T-helper 1 cell (primary cell): ENCODE data around the gene LRRC23.
"Not testable (repeated sequence)": the region's sequence is repeated elsewhere in the genome, so short reads cannot be mapped to it uniquely, and the experiment has no call there.

Source experiments
- DNase-seq, 5 donors: peaks; one replicate each; pipeline ENCODE4 v3.0.0-alpha.2; 2012 to 2020

LRRC23 gene

DNA sequence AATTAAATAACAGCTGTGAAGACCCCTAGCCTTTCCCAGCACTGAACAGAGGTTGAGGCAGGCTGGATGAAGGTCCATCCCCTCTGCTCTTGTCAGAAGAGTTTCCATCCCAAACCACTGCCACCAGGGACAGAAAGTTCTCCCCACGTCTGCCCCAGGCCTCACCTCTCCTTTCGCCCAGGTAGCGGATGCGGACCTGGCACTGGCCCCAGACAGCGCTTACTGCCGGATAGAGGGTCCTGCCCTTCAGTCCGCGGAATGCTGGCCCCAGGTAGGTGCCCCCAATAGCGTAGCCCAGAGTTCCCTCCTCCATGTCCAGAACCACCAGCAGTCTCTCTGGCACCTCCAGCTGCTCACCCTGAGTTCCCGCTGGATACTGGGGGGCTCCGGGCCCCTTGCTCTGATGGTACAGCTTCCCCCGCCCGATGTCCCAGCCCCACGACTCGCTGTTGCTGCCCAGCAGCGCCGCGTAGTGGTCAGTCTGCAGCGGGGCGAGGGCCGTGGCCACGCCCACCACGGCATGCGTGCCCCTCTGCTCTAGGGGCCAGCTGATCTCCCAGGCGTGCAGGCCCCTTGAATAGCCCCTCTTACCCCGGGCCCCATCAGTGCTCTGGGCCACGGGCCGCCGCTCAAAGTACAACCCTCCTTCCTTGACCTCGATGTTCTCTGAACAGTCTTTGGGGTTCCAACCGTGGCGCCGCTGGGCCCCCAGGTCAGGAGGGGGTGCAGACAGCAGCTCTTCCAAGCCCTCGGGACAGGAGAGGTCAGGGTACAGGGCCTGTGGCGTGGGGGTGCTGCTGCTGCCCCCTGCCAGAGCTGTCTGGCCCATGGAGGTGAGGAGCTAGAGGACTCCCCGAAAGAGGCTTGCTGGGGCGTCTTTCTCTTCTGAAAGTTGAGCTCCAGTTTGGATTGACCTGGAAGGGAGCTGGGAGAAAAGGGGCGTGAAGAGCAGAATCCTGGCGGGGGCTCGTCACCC, 32.3 kb upstream of the LRRC23 start:
- DNase-seq = peak; percentile 66 to 83 (median 77)

- DNase-seq = peak; percentile 97 to 99 (median 98)
Measured at GRCh38 chr12:6873094-6874014, 31.3 kb upstream of the LRRC23 start, which contains the start of gene SPSB2. SPSB2 (minus strand) TSS chr12:6873303; CDS start chr12:6872901, 402 bp downstream.

DNA sequence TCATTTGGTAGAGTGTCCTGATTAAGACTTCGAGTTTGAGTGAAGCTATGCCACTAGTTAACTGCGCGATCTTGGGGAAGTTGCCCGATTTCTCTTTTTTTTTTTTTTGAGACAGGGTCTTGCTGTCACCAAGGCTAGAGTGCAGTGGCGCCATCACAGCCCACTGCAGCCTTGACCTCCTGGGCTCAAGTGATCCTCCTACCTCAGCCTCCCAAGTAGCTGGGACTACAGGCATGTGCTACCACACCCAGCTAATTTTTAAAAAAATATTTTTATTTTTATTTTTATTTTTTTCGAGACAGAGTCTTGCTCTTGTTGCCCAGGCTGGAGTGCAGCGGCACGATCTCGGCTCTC, 30.6 kb upstream of the LRRC23 start:
- not testable (repeated sequence) for DNase-seq

DNA sequence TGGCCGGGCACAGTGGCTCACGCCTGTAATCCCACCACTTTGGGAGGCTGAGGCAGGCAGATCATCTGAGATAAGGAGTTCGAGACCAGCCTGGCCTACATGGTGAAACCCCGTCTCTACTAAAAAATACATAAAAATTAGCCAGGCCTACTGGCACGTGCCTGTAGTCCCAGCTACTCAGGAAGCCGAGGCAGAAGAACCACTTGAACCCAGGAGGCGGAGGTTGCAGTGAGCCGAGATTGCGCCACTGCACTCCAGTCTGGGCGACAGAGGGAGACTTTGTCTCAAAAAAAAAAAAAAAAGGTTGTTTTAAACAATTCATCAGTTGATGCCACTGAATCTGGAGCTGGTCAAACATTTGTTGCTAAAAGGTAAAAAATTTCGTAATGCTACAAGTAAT, 24.8 kb upstream of the LRRC23 start:
- not testable (repeated sequence) for DNase-seq

- DNase-seq = no peak
Measured at GRCh38 chr12:6883252-6883651, 21.4 kb upstream of the LRRC23 start.

GRCh38 chr12:6883683-6884082, 20.9 kb upstream of the LRRC23 start:
- no peak for DNase-seq

DNA sequence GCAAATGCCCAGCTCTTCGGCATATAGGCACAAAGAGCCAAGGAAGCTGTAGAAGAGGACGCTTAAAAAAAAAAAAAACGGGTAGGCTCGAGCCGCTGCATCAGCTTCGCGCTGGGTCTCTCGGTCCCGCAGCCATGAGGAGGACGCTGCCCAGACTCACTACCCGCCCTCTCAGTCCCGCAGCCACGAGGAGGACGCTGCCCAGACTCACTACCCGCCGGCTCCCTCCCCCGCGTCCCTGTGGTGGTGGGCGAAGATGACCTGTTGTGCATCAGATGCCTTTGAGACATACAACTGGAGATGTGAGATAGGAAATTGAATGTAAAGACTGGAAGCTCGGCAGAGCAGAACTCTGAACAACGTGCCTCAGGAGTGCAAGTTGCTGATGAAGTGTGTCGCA, 20.1 kb upstream of the LRRC23 start:
- no peak for DNase-seq

DNA sequence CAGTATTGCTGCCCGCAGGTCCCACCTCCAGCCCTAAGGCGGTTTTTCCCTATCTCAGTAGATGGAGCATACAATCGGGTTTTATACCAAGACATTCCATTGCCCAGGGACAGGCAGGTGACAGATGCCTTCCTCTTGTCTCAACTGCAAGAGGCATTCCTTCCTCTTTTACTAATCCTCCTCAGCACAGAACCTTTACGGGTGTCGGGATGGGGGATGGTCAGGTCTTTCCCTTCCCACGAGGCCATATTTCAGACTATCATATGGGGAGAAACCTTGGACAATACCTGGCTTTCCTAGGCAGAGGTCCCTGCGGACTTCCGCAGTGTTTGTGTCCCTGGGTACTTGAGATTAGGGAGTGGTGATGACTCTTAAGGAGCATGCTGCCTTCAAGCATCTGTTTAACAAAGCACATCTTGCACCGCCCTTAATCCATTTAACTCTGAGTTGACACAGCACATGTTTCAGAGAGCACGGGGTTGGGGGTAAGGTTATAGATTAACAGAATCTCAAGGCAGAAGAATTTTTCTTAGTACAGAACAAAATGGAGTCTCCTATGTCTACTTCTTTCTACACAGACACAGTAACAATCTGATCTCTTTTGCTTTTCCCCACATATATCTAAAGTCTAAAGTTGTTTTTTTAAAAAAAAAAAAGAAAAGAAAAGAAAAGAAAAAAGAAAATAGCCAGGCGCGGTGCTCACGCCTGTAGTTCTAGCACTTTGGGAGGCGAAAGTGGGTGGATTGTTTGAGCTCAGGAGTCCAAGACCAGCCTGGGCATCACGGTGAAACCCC, 18.2 kb upstream of the LRRC23 start:
- not testable (repeated sequence) for DNase-seq

DNA sequence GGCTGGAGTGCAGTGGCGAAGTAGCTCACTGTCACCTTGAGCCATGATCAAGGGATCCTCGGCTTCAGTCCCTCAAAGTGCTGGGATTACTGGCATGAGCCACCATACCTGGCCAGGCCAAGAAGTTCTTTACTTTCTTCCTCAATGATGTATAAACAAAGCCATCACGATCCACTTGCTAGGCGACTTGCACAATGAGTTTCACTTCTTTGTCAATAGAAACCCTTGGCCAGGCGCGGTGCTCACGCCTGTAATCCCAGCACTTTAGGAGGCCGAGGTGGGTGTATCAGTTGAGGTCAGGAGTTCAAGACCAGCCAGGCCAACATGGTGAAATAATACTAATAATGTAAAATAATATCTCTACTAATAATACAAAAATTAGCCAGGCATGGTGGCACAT, 17.2 kb upstream of the LRRC23 start:
- DNase-seq = no peak

DNA sequence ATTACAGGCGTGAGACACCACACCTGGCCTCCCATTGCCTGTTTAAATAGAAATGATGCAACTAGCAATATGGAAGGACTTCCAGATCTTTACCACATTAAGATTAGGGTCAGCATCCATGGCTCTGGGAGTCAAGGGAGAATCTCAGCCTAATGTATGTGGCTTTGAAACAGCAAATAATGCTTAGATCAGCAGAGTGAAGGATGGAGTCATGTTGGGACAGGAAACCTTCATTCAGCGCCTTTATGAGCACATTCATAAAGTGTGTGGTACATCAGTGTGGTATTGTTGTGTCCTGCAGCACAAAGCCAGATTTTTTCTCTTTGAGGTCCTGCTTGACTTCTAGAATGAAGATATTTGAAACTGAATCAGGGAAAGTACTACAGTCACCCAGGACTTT, 16.3 kb upstream of the LRRC23 start:
- no peak for DNase-seq

DNA sequence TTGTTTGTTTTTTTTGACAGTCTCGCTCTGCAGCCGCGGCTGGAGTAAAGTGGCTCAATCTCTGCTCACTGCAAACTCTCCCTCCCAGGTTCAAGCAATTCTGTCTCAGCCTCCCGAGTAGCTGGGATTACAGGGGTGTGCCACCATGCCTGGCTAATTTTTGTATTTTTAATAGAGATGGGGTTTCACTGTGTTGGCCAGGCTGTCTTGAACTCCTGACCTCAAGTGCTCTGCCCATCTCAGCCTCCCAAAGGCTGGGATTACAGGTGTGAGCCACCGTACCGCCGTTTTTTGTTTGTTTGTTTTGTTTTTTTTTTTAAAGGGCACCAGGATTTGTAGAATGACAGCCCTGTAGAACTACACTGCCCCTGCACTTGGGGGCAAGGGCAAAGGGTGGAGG, 15.8 kb upstream of the LRRC23 start:
- not testable (repeated sequence) for DNase-seq

GRCh38 chr12:6889775-6890573, 14.6 kb upstream of the LRRC23 start:
- DNase-seq = not testable (repeated sequence)

DNA sequence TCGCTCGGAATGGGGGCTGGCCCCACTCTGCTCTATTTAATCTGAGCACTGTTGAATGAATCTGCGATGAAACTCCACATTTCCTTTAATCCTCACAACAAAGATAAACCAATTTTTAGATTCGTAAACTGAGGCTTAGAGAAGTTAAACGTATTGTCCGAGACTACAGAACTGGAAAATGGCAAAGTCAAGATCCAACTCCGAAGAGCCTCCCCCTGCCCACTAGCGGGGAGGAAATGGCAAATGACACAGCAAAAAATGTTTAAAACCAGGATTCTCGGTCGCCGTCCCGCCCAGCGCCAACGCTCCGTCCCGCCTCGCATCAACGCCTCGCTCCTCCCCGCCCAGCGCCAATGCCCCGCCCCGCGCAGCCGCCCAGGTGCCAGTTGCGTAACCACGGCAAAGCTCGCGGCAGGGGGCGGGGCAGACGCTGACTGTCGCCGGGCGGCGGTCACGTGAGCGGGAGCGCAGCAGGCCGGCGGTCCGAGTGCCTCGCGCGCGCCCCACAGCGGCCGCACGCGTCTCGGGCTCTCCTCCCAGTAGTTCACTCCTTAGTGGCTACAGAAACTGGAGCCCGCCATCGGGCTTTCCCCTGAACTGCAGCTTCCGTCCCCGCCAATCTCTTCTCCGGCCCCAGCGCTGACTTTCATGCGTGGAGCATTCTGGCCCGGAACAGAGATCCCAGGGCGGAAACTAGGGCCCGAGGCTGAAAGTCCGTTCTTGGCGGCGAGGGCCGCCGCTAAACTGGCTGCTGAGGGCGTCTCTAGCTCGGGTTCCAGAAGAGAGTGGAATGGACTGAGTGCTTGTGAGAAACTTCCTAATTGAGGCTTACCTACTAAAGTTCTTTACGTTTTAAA, 13.6 kb upstream of the LRRC23 start:
- peak; percentile 98 to 100 (median 99) for DNase-seq

- DNase-seq = no peak
Measured at GRCh38 chr12:6891646-6892001, 13.0 kb upstream of the LRRC23 start.

GRCh38 chr12:6892683-6893082, 11.9 kb upstream of the LRRC23 start:
- not testable (repeated sequence) for DNase-seq

- no peak for DNase-seq
Measured at GRCh38 chr12:6894321-6894720, 10.3 kb upstream of the LRRC23 start.

DNA sequence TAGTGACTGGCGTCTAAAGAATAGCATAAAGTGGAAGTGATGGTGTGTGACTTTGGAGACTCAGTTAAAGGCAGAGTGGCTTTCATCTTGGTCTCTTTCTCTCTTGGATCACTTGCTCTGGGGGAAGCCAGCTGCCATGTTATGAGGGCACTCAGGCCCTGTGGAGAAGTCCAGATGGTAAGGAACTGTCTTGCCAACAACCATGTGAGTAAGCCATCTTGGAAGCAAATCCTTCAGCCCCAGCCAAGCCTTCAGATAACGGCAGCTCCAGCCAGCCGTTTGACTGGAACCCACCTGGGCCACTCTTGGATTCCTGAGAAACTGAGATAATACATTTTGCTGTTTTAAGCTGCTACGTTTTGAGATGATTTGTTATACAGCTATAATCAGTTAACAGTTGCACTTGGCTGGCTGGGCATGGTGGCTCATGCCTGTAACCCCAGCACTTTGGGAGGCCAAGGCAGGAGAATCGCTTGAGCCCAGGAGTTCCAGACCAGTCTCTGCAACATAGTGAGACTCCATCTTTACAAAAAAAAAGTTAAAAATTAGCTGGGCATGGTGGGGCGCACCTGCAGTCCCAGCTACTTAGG, 7.7 kb upstream of the LRRC23 start:
- no peak for DNase-seq

DNA sequence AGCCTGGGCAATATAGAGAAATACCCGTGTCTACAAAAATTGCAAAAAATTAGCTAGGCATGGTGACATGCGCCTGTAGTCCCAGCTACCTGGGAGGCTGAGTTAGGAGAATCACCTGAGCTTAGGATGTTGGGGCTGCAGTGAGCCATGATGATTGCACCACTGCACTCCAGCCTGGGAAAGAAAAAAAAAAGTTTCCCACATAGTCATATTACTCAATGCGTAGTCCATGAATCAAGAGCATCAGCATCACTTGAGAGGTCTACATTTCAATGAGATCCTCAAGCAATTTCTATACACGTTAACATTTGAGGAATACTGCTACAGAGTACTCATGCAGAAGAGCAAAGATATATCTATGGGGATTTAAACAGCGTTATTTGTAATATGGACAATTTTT, 5.2 kb upstream of the LRRC23 start:
- DNase-seq = no peak

GRCh38 chr12:6899837-6900519, 4.6 kb upstream of the LRRC23 start:
- DNase-seq = no peak

- no peak for DNase-seq
Measured at GRCh38 chr12:6902448-6902847, 2.2 kb upstream of the LRRC23 start.
